Measurements from ENCODE around the gene PHACTR2. TPM values are rescaled to one million over a fixed set of nuclear protein-coding genes. Genes with fewer than 3 reads are reported as not detected.

The PHACTR2 gene
- total RNA-seq, 1 donor from 2014 or later: 71.0 TPM

DNA sequence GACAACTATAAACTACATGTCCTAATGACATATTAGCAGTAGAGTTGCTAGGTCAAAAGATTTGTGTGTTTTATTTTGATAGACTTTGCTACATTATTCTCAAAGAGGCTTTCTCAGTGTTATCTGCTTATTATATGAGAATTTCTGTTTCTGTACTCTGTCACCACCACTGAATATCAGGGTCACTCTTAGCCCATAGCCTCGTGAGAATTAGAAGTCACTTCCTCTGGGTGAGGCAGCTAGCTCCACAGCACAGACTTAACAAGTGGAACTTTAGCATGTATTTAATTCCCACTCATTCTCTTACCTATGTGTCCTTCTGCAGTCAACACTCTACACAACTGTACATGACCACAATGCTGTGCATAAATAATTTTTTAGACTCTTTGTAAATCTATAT lies 6.7 kb downstream of the PHACTR2 start:
- intact Hi-C loops (cut with micrococcal nuclease): no loop called here
- no peak for DNase-seq
- H3K36me3 ChIP-seq: no peaks in the 10 kb centered on the region
- H3K27me3 ChIP-seq (ENCODE audit: low read depth): no peaks in the 10 kb centered on the region
- no peak overlapping the region for H3K4me3 ChIP-seq
- peaks cover 18% of the 10 kb centered on the region for H3K9me3 ChIP-seq (replicated peaks)
- TF ChIP-seq, protein P1, sequence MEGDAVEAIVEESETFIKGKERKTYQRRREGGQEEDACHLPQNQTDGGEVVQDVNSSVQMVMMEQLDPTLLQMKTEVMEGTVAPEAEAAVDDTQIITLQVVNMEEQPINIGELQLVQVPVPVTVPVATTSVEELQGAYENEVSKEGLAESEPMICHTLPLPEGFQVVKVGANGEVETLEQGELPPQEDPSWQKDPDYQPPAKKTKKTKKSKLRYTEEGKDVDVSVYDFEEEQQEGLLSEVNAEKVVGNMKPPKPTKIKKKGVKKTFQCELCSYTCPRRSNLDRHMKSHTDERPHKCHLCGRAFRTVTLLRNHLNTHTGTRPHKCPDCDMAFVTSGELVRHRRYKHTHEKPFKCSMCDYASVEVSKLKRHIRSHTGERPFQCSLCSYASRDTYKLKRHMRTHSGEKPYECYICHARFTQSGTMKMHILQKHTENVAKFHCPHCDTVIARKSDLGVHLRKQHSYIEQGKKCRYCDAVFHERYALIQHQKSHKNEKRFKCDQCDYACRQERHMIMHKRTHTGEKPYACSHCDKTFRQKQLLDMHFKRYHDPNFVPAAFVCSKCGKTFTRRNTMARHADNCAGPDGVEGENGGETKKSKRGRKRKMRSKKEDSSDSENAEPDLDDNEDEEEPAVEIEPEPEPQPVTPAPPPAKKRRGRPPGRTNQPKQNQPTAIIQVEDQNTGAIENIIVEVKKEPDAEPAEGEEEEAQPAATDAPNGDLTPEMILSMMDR (IDR thresholded peaks at IDR 0.05; ENCODE audit: borderline replicate concordance): no peak
- H3K27ac ChIP-seq (replicated peaks): no peak overlapping the region
- H3K4me1 ChIP-seq: peaks cover 70% of the 10 kb centered on the region

DNA sequence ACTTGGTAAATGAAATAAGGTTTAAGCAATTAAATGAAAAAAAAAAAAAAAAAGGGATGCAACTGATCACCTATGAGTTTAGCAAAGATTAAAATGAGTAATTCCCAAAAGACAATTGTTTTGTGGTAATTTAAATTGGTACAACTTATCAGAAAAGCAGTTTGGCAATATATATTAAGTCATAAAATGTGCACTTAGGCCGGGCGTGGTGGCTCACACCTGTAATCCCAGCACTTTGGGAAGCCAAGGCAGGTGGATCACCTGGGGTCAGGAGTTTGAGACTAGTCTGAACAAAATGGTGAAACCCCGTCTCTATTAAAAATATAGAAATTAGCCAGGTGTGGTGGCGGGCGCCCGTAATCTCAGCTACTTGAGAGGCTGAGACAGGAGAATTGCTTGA lies 7.9 kb downstream of the PHACTR2 start:
- peaks cover 70% of the 10 kb centered on the region for H3K4me1 ChIP-seq
- no peak for DNase-seq
- H3K36me3 ChIP-seq: no peaks in the 10 kb centered on the region
- intact Hi-C loops (cut with micrococcal nuclease): no loop called here
- H3K27ac ChIP-seq (replicated peaks): no peak overlapping the region
- TF ChIP-seq, protein P1 (IDR thresholded peaks at IDR 0.05; ENCODE audit: borderline replicate concordance): no peak
- H3K9me3 ChIP-seq (replicated peaks): peaks cover 18% of the 10 kb centered on the region
- no peaks in the 10 kb centered on the region for H3K27me3 ChIP-seq (ENCODE audit: low read depth)
- H3K4me3 ChIP-seq: no peak overlapping the region

GRCh38 chr6:143687591-143687990 lies 9.8 kb downstream of the PHACTR2 start:
- intact Hi-C loops (cut with micrococcal nuclease): no loop called here
- Histone ChIP-seq H3K9me3 (replicated peaks) (peaks cover 11% of the 10 kb centered on the region), H3K27ac (replicated peaks) (peak overlapping the region; percentile 50), H3K4me3 (no peak overlapping the region), H3K36me3 (no peaks in the 10 kb centered on the region), H3K27me3 (ENCODE audit: low read depth) (no peaks in the 10 kb centered on the region), H3K4me1 (peaks cover 73% of the 10 kb centered on the region)
- DNase-seq: no peak
- TF ChIP-seq, protein P1 (IDR thresholded peaks at IDR 0.05; ENCODE audit: borderline replicate concordance): no peak

- Histone ChIP-seq H3K4me1 (peaks cover 77% of the 10 kb centered on the region), H3K27ac (replicated peaks) (no peak overlapping the region), H3K36me3 (no peaks in the 10 kb centered on the region), H3K4me3 (no peak overlapping the region), H3K9me3 (replicated peaks) (peaks cover under 1% of the 10 kb centered on the region), H3K27me3 (ENCODE audit: low read depth) (no peaks in the 10 kb centered on the region)
- DNase-seq: no peak
- intact Hi-C loops (cut with micrococcal nuclease): no loop called here
- TF ChIP-seq, protein P1 (IDR thresholded peaks at IDR 0.05; ENCODE audit: borderline replicate concordance): no peak
Measured at GRCh38 chr6:143688681-143689080, 10.9 kb downstream of the PHACTR2 start.

- Histone ChIP-seq H3K4me3 (no peak overlapping the region), H3K9me3 (replicated peaks) (no peaks in the 10 kb centered on the region), H3K27me3 (ENCODE audit: low read depth) (no peaks in the 10 kb centered on the region), H3K36me3 (no peaks in the 10 kb centered on the region), H3K4me1 (peaks cover 78% of the 10 kb centered on the region), H3K27ac (replicated peaks) (no peak overlapping the region)
- DNase-seq: no peak
- TF ChIP-seq, protein P1 (IDR thresholded peaks at IDR 0.05; ENCODE audit: borderline replicate concordance): no peak
- intact Hi-C loops (cut with micrococcal nuclease): loop anchor here (10.0 kb wide), 1 partner anchor 55 kb away; no protein-coding TSS in a partner anchor
Measured at GRCh38 chr6:143689852-143690251, 12.1 kb downstream of the PHACTR2 start.

All from left ventricle myocardium inferior (tissue), 1 donor.